Lung (tissue), 12 donors: Measurements from ENCODE around the gene HYAL3. TPM values are rescaled to one million over a fixed set of nuclear protein-coding genes. Genes with fewer than 3 reads are reported as not detected.

ENCODE experiments used
- ATAC-seq: fragments of 200-7000 bp; cut with Tn5 transposase; one replicate; pipeline ENCODE4 v1.9.1; 2020; ENCODE audit warnings: moderate number of reproducible peaks; ENCODE audit not compliant: insufficient read depth, low FRiP score
- DNase-seq, 3 donors: peaks; one replicate each; pipeline ENCODE4 v3.0.0-alpha.2; 2013 to 2017
- H3K27ac ChIP-seq, 2 donors: one replicate each; pipeline ENCODE4 v1.5.1; 2013; ENCODE audit warnings: mild to moderate bottlenecking in 2 of 2, moderate library complexity in 2 of 2, control low read depth in 1 of 2, inconsistent platforms in 1 of 2, low read depth in 1 of 2, low read length in 1 of 2
- H3K27me3 ChIP-seq, 3 donors: one replicate each; pipeline ENCODE4 v1.5.1; 2013; ENCODE audit warnings: low read length in 2 of 3; ENCODE audit not compliant: control insufficient read depth in 3 of 3, insufficient read depth in 3 of 3
- H3K36me3 ChIP-seq, 4 donors: one replicate each; pipeline ENCODE4 v1.5.1; 2013; ENCODE audit warnings: low read length in 4 of 4, mild to moderate bottlenecking in 1 of 4, moderate library complexity in 1 of 4; ENCODE audit not compliant: control insufficient read depth in 4 of 4, insufficient read depth in 4 of 4
- H3K4me1 ChIP-seq, 5 donors: one replicate each; pipeline ENCODE4 v1.5.1; 2013; ENCODE audit warnings: low read length in 5 of 5, mild to moderate bottlenecking in 2 of 5, moderate library complexity in 1 of 5; ENCODE audit not compliant: control insufficient read depth in 5 of 5, insufficient read depth in 5 of 5
- H3K4me3 ChIP-seq: one replicate; pipeline ENCODE4 v1.5.1; 2013; ENCODE audit warnings: mild to moderate bottlenecking, control low read depth, moderate library complexity
- H3K9ac ChIP-seq, 2 donors: one replicate each; pipeline ENCODE4 v1.5.1; 2013; ENCODE audit warnings: low read length in 2 of 2, control low read depth in 1 of 2; ENCODE audit not compliant: insufficient read depth in 1 of 2
- H3K9me3 ChIP-seq, 4 donors: one replicate each; pipeline ENCODE4 v1.5.1; 2013; ENCODE audit warnings: low read length in 3 of 4, mild to moderate bottlenecking in 1 of 4, moderate library complexity in 1 of 4; ENCODE audit not compliant: control insufficient read depth in 4 of 4, insufficient read depth in 3 of 4
- CTCF ChIP-seq: IDR thresholded peaks from 2 replicates; pipeline ENCODE4 v1.5.1; 2012; ENCODE audit warnings: mild to moderate bottlenecking; ENCODE audit errors: control extremely low read depth, extremely low read depth
- WGBS, 2 donors: extraction: QIAGEN DNeasy Blood & Tissue Kit; methylation state at CpG; one replicate each; pipeline ENCODE4 v1.1.7; 2013; 5-methylcytosine and 5-hydroxymethylcytosine counted together
- polyA plus RNA-seq, 2 donors: library from polyadenylated mRNA; stranded (reverse); fragments of 200-250 nt; gene quantifications; one replicate each; pipeline ENCODE4 v1.2.1, GENCODE V29; 2013
- total RNA-seq, 2 donors: library from RNA; depleted of rRNA in 1 of 2; stranded (reverse); fragments of >200 nt in 1 of 2; gene quantifications; one replicate each; pipeline ENCODE4 v1.2.1, GENCODE V29; 2014 to 2021
- donor health status: control.
- donor health status: control.
- donor health status: Bipolar disorder and iron deficiency.
- donor health status: healthy.
- donor health status: DM: yes; HTN: yes; CAD: no.

Gene HYAL3
- total and polyA plus RNA-seq, 4 donors: 1.4 to 4.9 (median 3.3) TPM

GRCh38 chr3:50260027-50260941 lies 38.9 kb downstream of the HYAL3 start:
- Histone ChIP-seq H3K27me3 (no peaks in the 10 kb centered on the region), H3K4me1 (peaks cover 0 to 33% (median 19%) of the 10 kb centered on the region in 5 donors), H3K36me3 (peaks cover 18 to 37% (median 23%) of the 10 kb centered on the region in 4 donors), H3K4me3 (peak overlapping the region; percentile 15), H3K27ac (peak overlapping the region; percentile 87 to 88), H3K9ac (peak overlapping the region; percentile 77 to 79), H3K9me3 (peaks cover 0 to 4% (median 0%) of the 10 kb centered on the region in 4 donors)
- ATAC-seq (peak; percentile 87), DNase-seq (peak; percentile 95 to 97 (median 96))
- 2% methylated on average over 42 to 70 of the region's 70 CpGs for WGBS, 2 donors
- peak; percentile 99 for TF ChIP-seq CTCF

- no peak for TF ChIP-seq CTCF
- Histone ChIP-seq H3K36me3 (peaks cover 18 to 42% (median 27%) of the 10 kb centered on the region in 4 donors), H3K4me1 (peaks cover 0 to 27% (median 14%) of the 10 kb centered on the region in 5 donors), H3K9ac (no peak overlapping the region), H3K27ac (peak overlapping the region; percentile 87 to 88), H3K4me3 (no peak overlapping the region), H3K9me3 (peaks cover 0 to 4% (median 0%) of the 10 kb centered on the region in 4 donors), H3K27me3 (no peaks in the 10 kb centered on the region)
- WGBS, 2 donors: 56 to 60% methylated on average over 18 of the region's 18 CpGs
- ATAC-seq: no peak
- no peak for DNase-seq
These were observed 39.7 kb downstream of the HYAL3 start for GRCh38 chr3:50259432-50260026.

GRCh38 chr3:50258979-50259378 lies 40.2 kb downstream of the HYAL3 start:
- peak overlapping the region in 1 of 2 donors; percentile 88 for H3K27ac ChIP-seq
- DNase-seq (no peak), ATAC-seq (no peak)
- peaks cover 0 to 4% (median 0%) of the 10 kb centered on the region in 4 donors for H3K9me3 ChIP-seq
- no peak overlapping the region for H3K4me3 ChIP-seq
- H3K9ac ChIP-seq: no peak overlapping the region
- peaks cover 19 to 47% (median 29%) of the 10 kb centered on the region in 4 donors for H3K36me3 ChIP-seq
- peaks cover 0 to 27% (median 14%) of the 10 kb centered on the region in 5 donors for H3K4me1 ChIP-seq
- H3K27me3 ChIP-seq: no peaks in the 10 kb centered on the region
- 77 to 79% methylated on average over 16 of the region's 16 CpGs for WGBS, 2 donors
- TF ChIP-seq CTCF: no peak
